ENCODE measurements around the gene TMEM18. TPM values are rescaled to one million over a fixed set of nuclear protein-coding genes. Genes with fewer than 3 reads are reported as not detected.

The TMEM18 gene
- total RNA-seq, 1 experiment from 2014 or later: 52.4 TPM

DNA sequence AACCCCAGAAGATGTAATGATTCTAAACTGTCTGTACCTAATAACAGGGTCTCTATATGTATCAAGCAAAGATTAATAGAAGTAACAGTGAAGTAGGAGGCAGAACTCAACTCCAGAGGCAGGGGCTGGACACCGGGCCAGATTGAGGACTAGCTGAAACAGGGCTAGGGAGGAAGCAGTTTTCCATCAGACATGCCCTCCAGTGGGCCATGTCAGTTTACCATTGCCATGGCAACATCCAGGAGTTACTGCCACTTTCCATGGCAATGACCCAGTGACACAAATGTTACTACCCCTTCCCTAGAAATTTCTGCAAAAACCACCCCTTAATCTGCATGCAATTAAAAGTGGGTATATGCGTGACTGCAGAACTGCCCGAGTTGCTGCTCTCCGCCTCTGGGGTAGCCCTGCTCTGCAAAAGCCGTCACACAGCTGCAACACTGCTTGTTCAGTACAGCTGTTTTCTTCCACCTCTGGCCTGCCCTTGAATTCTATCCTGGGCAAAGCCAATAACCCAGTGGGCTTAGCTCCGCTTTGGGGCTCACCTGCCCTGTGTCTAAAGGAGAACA lies 58.7 kb downstream of the TMEM18 start:
- DNase-seq (ENCODE audit: low read depth, low spot score): no peak
- in situ Hi-C loops (cut with HindIII; ENCODE audit: low pct_unique_long_range_greater_than_20kb, low sequenced_read_pairs): no loop called here

- in situ Hi-C loops (cut with HindIII; ENCODE audit: low pct_unique_long_range_greater_than_20kb, low sequenced_read_pairs): no loop called here
- DNase-seq (ENCODE audit: low read depth, low spot score): no peak
These were observed 59.2 kb downstream of the TMEM18 start for GRCh38 chr2:618005-618404.

Measured in SK-MEL-5 (cell line).